RWPE1 (cell line): ENCODE results near the gene TEAD2.
"Not testable (repeated sequence)": the region's sequence is repeated elsewhere in the genome, so short reads cannot be mapped to it uniquely, and the experiment has no call there.

Source experiments
- CTCF ChIA-PET: fragments of 350-600 bp; sonication (Branson Sonifier 250); formaldehyde crosslinking; extraction: SDS; loops from one replicate; lab custom pipeline; 2021; lab: Yijun Ruan, JAX
- POLR2A ChIA-PET: fragments of 400-600 bp; formaldehyde crosslinking; extraction: SDS; loops from one replicate; lab custom pipeline; 2020; ENCODE audit warnings: antibody characterized with exemption; ENCODE audit not compliant: low non-redundant PET; lab: Yijun Ruan, JAX
- DNase-seq: peaks from one replicate; pipeline ENCODE4 v3.0.0; 2012; ENCODE audit warnings: low spot score
- H3K27ac ChIP-seq: fragments of 450-650 bp; 2 replicates; pipeline ENCODE4 v1.5.1; 2017
- TF ChIP-seq, protein P1 (sequence below): fragments of 450-650 bp; conservative IDR thresholded peaks from 2 replicates; pipeline ENCODE4 v1.5.1; 2017; ENCODE audit warnings: low read depth, mild to moderate bottlenecking

The TEAD2 gene

DNA sequence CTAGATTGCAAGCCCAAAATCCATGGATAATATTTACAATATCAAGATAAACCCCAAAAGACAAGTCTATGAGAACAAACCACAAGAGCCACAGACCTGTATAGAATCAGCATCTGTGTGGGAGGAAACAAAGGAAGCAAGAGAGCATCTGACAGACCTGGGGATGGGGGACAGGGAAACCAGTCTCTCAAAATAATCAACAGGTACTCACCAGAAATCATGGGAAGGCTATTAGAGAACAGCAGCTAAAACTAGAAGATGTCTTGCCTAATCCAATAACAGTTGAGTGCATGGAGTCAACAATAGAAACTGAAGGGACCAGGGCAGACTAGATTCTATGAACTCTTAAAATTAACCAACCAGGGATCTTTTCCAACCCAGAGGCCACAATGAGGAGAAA, 45.9 kb downstream of the TEAD2 start:
- ChIA-PET CTCF (no interaction called here), POLR2A (no interaction called here)

DNA sequence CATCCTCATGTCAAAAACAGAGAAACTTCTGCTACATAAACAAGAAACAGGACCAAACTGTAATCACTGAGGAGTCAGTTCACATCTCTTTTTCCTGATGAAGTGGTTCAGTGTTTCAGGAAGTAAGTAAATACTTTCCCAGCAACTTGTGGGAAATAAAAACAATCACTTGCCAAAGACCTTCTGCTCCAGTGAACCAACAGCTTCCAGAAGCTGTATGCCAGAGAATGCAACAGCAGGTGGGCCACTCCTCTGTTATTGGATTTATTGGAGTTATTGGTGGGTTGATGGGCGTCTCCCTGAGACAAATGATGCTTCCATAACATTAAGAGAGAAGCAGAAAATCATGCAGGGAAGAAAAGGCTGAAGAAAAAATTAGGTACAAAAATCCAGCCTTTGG, 47.1 kb downstream of the TEAD2 start:
- no peak for DNase-seq
- TF ChIP-seq, protein P1, sequence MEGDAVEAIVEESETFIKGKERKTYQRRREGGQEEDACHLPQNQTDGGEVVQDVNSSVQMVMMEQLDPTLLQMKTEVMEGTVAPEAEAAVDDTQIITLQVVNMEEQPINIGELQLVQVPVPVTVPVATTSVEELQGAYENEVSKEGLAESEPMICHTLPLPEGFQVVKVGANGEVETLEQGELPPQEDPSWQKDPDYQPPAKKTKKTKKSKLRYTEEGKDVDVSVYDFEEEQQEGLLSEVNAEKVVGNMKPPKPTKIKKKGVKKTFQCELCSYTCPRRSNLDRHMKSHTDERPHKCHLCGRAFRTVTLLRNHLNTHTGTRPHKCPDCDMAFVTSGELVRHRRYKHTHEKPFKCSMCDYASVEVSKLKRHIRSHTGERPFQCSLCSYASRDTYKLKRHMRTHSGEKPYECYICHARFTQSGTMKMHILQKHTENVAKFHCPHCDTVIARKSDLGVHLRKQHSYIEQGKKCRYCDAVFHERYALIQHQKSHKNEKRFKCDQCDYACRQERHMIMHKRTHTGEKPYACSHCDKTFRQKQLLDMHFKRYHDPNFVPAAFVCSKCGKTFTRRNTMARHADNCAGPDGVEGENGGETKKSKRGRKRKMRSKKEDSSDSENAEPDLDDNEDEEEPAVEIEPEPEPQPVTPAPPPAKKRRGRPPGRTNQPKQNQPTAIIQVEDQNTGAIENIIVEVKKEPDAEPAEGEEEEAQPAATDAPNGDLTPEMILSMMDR, result no peak
- H3K27ac ChIP-seq, result no peak overlapping the region
- ChIA-PET POLR2A (no interaction called here), CTCF (interaction anchor here (0.7 kb wide), 1 partner anchor 10 kb away, joined by 4 read pairs; no protein-coding TSS in a partner anchor)

More for the DNA sequence above, 45.9 kb downstream of the TEAD2 start:
- no peak overlapping the region for H3K27ac ChIP-seq
- no peak for DNase-seq
- TF ChIP-seq, protein P1, result no peak

DNA sequence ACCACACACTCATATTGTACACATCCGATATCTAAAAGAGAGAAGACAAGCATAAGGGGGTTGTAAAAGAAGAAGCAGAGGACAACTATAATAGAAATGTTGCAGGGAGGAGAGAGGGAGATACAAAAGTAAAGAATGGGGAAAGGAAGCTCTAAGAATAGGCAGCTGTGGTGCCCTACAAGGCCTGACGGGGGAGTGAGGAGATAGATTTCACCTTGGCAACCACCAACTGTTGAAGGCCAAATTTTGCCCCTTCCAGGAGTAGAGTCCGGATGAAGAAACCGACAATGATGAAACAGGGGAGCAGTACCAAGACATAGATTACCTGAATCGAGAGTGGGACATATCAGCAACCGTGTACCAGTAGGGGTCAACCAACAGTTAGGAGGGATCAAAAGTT, 53.1 kb downstream of the TEAD2 start:
- TF ChIP-seq, protein P1, result no peak
- ChIA-PET POLR2A (no interaction called here), CTCF (no interaction called here)
- DNase-seq, result no peak
- no peak overlapping the region for H3K27ac ChIP-seq

DNA sequence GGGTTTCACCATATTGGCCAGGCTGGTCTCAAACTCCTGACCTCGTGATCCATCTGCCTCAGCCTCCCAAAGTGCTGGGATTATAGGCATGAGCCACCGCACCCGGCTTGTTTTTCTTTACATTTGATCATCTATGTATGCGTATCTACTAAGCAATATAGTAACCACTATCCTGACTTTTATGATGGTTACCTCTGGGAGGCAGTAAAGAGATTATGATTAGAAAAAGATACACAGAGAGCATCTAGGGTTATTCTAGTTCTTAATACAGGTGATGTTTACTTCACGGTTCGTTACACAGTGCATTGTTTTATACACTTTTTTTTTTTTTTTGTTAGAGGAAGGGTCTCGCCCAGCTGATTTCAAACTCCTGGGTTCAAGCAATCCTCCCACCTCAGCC, 55.5 kb downstream of the TEAD2 start:
- DNase-seq, H3K27ac ChIP-seq, CTCF ChIA-PET, POLR2A ChIA-PET: not testable (repeated sequence)

DNA sequence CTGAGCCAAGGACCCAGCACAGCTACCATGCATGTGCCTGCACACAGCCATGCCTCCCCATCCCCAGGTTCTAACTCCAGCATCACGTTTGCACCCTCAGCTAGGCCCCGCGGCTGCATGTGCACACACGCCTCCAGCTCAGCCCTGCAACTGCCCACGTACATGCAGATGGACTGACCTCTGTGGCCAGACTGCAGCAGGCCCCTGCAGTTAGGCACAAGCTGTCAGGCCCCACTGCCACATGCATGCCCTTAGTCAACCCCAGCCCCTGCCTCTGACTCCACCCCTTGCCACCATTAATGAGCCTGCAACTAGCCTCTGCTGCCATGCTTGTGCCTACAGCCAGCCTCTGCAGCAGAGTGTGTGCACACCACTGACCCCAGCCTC, 60.4 kb downstream of the TEAD2 start:
- POLR2A ChIA-PET, result no interaction called here
- no peak for DNase-seq
- CTCF ChIA-PET, result interaction anchor here (0.6 to 1.6 kb wide), 9 partner anchors 8 to 70 kb away, joined by 3 to 10 read pairs (median 4); no protein-coding TSS in a partner anchor
- no peak overlapping the region for H3K27ac ChIP-seq
- TF ChIP-seq, protein P1, result no peak

DNA sequence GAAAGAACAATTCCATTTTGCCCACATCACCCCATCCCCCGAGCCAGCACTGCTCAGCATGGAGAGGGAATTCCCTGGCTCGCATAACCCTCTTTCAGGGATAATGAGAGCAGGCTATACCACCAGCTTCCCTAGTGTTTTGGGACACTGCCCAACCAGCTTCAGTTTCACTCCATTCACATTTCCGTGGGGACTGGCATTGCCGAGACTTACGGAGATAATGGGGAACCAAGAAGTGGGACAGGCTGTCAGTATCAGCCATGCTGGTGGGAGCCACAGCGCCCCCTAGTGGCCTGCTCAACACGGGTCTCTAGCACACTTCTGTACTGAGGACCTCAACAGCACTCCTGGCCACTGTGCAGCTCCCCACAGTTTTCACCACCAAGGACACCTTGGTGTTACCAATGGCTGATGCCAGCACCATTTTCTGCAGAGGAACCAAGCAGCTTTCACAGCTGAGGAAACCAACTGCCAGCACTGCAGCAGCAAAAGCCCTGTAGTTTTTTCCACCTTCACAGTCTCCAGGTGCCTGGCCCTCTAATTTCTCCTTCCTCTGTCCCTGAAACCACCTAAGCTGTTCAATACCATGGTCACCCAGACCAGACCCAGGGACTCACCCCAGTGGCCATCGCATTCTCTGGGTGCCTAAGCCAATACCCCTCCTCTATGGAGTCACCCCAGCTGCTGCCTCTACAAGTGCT, 60.9 kb downstream of the TEAD2 start:
- peak; percentile 68 for DNase-seq
- no peak overlapping the region for H3K27ac ChIP-seq
- ChIA-PET CTCF (interaction anchor here (0.6 to 1.6 kb wide), 19 partner anchors 9 to 151 kb away, joined by 3 to 11 read pairs (median 4); partner anchors contain the start of gene CD37), POLR2A (no interaction called here)
- TF ChIP-seq, protein P1, result peak; percentile 80

DNA sequence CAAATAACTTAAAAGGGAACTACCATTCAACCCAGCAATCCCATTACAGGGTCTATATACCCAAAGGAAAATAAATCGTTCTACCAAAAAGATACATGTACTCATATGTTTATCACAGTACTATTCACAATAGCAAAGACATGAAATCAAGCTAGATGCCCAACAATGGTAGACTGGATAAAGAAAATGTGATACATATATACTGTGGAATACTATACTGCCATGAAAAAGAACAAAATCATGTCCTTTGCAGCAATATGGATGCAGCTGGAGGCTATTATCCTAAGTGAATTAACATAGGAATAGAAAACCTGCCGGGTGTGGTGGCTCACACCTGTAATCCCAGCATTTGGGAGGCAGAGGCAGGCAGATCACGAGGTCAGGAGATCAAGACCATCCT, 63.6 kb downstream of the TEAD2 start:
- H3K27ac ChIP-seq, POLR2A ChIA-PET, DNase-seq: not testable (repeated sequence)
- CTCF ChIA-PET, result interaction anchor here (1.0 kb wide), 1 partner anchor 93 kb away, joined by 4 read pairs; no protein-coding TSS in a partner anchor
